ENCODE measurements around the gene SPEM3. TPM values are rescaled to one million over a fixed set of nuclear protein-coding genes. Genes with fewer than 3 reads are reported as not detected.

SPEM3 gene
- total RNA-seq, 4 donors from 2014 or later: not detected

- TF ChIP-seq EP300 (IDR thresholded peaks at IDR 0.05) (no peak), POLR2A (IDR thresholded peaks at IDR 0.05) (no peak), CTCF (IDR thresholded peaks at IDR 0.05) (no peak)
- Histone ChIP-seq H3K36me3 (peaks cover 0 to 40% (median 0%) of the 10 kb centered on the region in 3 donors), H3K27ac (peak overlapping the region in 2 of 4 donors; percentile 60 to 98), H3K4me1 (peaks cover 0 to 41% (median 18%) of the 10 kb centered on the region in 4 donors), H3K9me3 (no peaks in the 10 kb centered on the region), H3K27me3 (no peaks in the 10 kb centered on the region), H3K4me3 (no peak overlapping the region)
- no peak for DNase-seq (ENCODE audit: low spot score in 2 of 2)
- WGBS, 2 donors: 79 to 82% methylated on average over 13 of the region's 13 CpGs
Observed at GRCh38 chr17:7407082-7407481, 21.6 kb upstream of the SPEM3 start.

- peak within 1 kb of the TSS in 2 of 4 donors; percentile 60 to 98 for H3K27ac ChIP-seq
- H3K36me3 ChIP-seq: peaks cover 0 to 40% (median 0%) of the 10 kb centered on the region in 3 donors
- no peak within 1 kb of the TSS for H3K4me3 ChIP-seq
- H3K27me3 ChIP-seq: no peaks in the 10 kb centered on the region
- WGBS, 2 donors: 50 to 51% methylated on average over 10 to 12 of the region's 12 CpGs
- no peak for TF ChIP-seq CTCF (IDR thresholded peaks at IDR 0.05)
- no peak for TF ChIP-seq POLR2A (IDR thresholded peaks at IDR 0.05)
- TF ChIP-seq EP300 (IDR thresholded peaks at IDR 0.05): no peak
- H3K9me3 ChIP-seq: no peaks in the 10 kb centered on the region
- peaks cover 0 to 35% (median 13%) of the 10 kb centered on the region in 4 donors for H3K4me1 ChIP-seq
- DNase-seq (ENCODE audit: low spot score in 2 of 2): no peak
Observed at GRCh38 chr17:7407485-7408251, 21.0 kb upstream of the SPEM3 start, which contains the start of gene NLGN2. Gene NLGN2 (plus strand): TSS chr17:7407845. CDS start chr17:7408256, 411 bp downstream.

GRCh38 chr17:7408252-7408727 lies 20.4 kb upstream of the SPEM3 start:
- Histone ChIP-seq H3K27me3 (no peaks in the 10 kb centered on the region), H3K4me3 (no peak overlapping the region), H3K36me3 (peaks cover 0 to 40% (median 0%) of the 10 kb centered on the region in 3 donors), H3K4me1 (peaks cover 0 to 33% (median 7%) of the 10 kb centered on the region in 4 donors), H3K27ac (no peak overlapping the region), H3K9me3 (no peaks in the 10 kb centered on the region)
- WGBS, 2 donors: 75 to 76% methylated on average over 27 to 41 of the region's 58 CpGs
- DNase-seq (ENCODE audit: low spot score in 2 of 2): no peak
- TF ChIP-seq EP300 (IDR thresholded peaks at IDR 0.05): no peak
- TF ChIP-seq POLR2A (IDR thresholded peaks at IDR 0.05): no peak
- no peak for TF ChIP-seq CTCF (IDR thresholded peaks at IDR 0.05)

GRCh38 chr17:7408863-7409262 lies 19.8 kb upstream of the SPEM3 start:
- Histone ChIP-seq H3K4me3 (no peak overlapping the region), H3K27ac (no peak overlapping the region), H3K36me3 (peaks cover 0 to 41% (median 0%) of the 10 kb centered on the region in 3 donors), H3K9me3 (no peaks in the 10 kb centered on the region), H3K27me3 (no peaks in the 10 kb centered on the region), H3K4me1 (peaks cover 0 to 38% (median 7%) of the 10 kb centered on the region in 4 donors)
- DNase-seq (ENCODE audit: low spot score in 2 of 2): no peak
- TF ChIP-seq CTCF (IDR thresholded peaks at IDR 0.05) (no peak), EP300 (IDR thresholded peaks at IDR 0.05) (no peak), POLR2A (IDR thresholded peaks at IDR 0.05) (no peak)
- WGBS, 2 donors: 84 to 96% methylated on average over 6 of the region's 6 CpGs

- peaks cover 0 to 38% (median 7%) of the 10 kb centered on the region in 4 donors for H3K4me1 ChIP-seq
- peaks cover 0 to 50% (median 0%) of the 10 kb centered on the region in 3 donors for H3K36me3 ChIP-seq
- no peak for DNase-seq (ENCODE audit: low spot score in 2 of 2)
- no peak overlapping the region for H3K4me3 ChIP-seq
- TF ChIP-seq POLR2A (IDR thresholded peaks at IDR 0.05) (no peak), EP300 (IDR thresholded peaks at IDR 0.05) (no peak), CTCF (IDR thresholded peaks at IDR 0.05) (no peak)
- H3K27ac ChIP-seq: no peak overlapping the region
- H3K27me3 ChIP-seq: no peaks in the 10 kb centered on the region
- H3K9me3 ChIP-seq: no peaks in the 10 kb centered on the region
- 93 to 94% methylated on average over 6 of the region's 6 CpGs for WGBS, 2 donors
Observed at GRCh38 chr17:7409716-7410115, 18.9 kb upstream of the SPEM3 start.
